ENCODE data around the gene PRMT5.

PRMT5 gene

DNA sequence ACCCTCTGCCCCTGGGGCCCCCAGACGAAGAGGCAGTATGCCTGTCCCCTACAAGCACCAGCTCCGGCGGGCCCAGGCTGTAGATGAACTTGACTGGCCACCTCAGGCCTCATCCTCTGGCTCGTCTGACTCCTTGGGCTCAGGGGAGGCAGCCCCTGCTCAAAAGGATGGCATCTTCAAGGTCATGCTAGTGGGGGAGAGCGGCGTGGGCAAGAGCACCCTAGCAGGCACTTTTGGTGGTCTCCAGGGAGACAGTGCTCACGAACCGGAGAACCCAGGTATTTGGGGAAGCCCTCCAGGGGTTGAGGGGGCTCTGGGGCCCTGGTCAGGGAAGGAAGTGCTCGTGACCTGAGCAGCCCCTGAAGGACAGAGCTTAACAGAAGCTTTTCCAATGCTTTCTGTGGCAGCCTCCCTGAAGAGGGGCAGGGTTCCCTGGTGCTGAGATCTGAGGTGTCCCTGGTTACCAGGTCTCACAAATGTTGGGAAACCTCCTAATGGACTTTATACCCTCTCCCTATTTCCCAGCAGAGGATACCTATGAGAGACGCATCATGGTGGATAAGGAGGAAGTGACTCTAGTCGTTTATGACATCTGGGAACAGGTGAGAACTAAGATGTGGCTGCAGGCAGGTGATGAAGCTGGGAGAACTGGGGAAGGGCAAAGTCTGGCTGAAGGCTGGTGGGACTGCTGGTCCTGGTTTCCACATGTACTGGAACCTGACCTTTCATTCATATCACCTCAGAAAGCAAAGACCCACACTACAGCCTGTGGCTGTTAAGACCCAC lies 44.2 kb downstream of the PRMT5 start:
- POLR2A ChIA-PET, result interaction anchor here (0.8 to 3.7 kb wide), 7 partner anchors 9 to 210 kb away, joined by 3 to 37 read pairs (median 4); partner anchors contain the start of genes ACIN1, C14orf119, LRP10 and OXA1L
- DNase-seq (ENCODE audit: extremely low spot score), result no peak
- TF ChIP-seq HDGF (IDR thresholded peaks at IDR 0.05; ENCODE audit: borderline replicate concordance) (no peak), SUZ12 (IDR thresholded peaks at IDR 0.05) (no peak), L3MBTL2 (conservative IDR thresholded peaks at IDR 0.05) (no peak), TARDBP (IDR thresholded peaks at IDR 0.05) (no peak), ZNF384 (IDR thresholded peaks at IDR 0.05) (no peak), BHLHE40 (IDR thresholded peaks at IDR 0.05; ENCODE audit: borderline replicate concordance) (no peak), ARNT (IDR thresholded peaks at IDR 0.05) (no peak), ELF4 (IDR thresholded peaks at IDR 0.05) (no peak), FOXA1 (IDR thresholded peaks at IDR 0.05) (no peak), NFRKB (IDR thresholded peaks at IDR 0.05) (no peak), LEF1 (IDR thresholded peaks at IDR 0.05; ENCODE audit: borderline replicate concordance) (no peak), CTBP1 (IDR thresholded peaks at IDR 0.05; ENCODE audit: borderline replicate concordance) (no peak), SP1 (IDR thresholded peaks at IDR 0.05) (no peak), FOXK2 (IDR thresholded peaks at IDR 0.05) (no peak), FOXM1 (IDR thresholded peaks at IDR 0.05; ENCODE audit: borderline replicate concordance) (no peak)
- TF ChIP-seq, protein P1, sequence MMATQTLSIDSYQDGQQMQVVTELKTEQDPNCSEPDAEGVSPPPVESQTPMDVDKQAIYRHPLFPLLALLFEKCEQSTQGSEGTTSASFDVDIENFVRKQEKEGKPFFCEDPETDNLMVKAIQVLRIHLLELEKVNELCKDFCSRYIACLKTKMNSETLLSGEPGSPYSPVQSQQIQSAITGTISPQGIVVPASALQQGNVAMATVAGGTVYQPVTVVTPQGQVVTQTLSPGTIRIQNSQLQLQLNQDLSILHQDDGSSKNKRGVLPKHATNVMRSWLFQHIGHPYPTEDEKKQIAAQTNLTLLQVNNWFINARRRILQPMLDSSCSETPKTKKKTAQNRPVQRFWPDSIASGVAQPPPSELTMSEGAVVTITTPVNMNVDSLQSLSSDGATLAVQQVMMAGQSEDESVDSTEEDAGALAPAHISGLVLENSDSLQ (IDR thresholded peaks at IDR 0.05), result no peak
- CTCF ChIA-PET, result interaction anchor here (1.0 to 3.3 kb wide), 3 partner anchors 12 to 16 kb away, joined by 4 to 30 read pairs (median 11); partner anchors contain the start of gene LRP10

DNA sequence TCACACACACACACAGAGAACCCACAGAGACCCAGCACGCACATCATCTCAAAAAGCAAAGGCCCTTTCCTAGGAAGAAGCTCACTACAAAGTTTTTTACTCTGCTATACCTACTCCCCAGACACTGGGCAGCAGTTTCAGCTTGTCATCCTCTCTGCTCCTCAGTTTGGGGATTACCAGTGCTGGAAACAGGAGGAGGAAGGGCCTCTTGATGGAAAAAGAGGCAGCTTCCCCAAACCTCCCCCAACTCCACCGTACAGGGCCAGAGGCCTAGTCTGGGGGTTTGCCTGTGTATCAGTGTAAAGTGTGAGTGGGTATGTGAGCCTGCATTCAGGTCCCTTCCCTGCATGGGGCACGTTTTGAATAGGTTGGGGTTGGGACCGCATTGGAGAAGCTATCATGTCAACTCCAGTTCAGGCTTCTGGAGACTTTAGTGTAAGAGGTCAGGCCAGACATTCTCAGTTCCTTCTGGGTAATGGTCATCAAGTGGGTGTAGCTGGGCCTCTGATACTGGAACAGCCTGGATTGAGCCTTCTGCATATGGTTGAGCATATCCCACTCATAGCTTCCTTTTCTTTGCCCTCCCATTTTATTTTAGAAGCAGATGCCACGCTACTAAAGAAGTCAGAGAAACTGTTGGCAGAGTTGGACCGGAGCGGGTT lies 45.0 kb downstream of the PRMT5 start:
- TF ChIP-seq, protein P1 (IDR thresholded peaks at IDR 0.05), result no peak
- no peak for TF ChIP-seq NFRKB (IDR thresholded peaks at IDR 0.05)
- no peak for TF ChIP-seq CTBP1 (IDR thresholded peaks at IDR 0.05; ENCODE audit: borderline replicate concordance)
- TF ChIP-seq TARDBP (IDR thresholded peaks at IDR 0.05), result no peak
- TF ChIP-seq LEF1 (IDR thresholded peaks at IDR 0.05; ENCODE audit: borderline replicate concordance), result no peak
- no peak for TF ChIP-seq FOXK2 (IDR thresholded peaks at IDR 0.05)
- no peak for TF ChIP-seq FOXA1 (IDR thresholded peaks at IDR 0.05)
- no peak for TF ChIP-seq ZNF384 (IDR thresholded peaks at IDR 0.05)
- no peak for TF ChIP-seq BHLHE40 (IDR thresholded peaks at IDR 0.05; ENCODE audit: borderline replicate concordance)
- TF ChIP-seq SUZ12 (IDR thresholded peaks at IDR 0.05), result no peak
- TF ChIP-seq FOXM1 (IDR thresholded peaks at IDR 0.05; ENCODE audit: borderline replicate concordance), result no peak
- no peak for TF ChIP-seq HDGF (IDR thresholded peaks at IDR 0.05; ENCODE audit: borderline replicate concordance)
- no peak for TF ChIP-seq ELF4 (IDR thresholded peaks at IDR 0.05)
- no peak for TF ChIP-seq SP1 (IDR thresholded peaks at IDR 0.05)
- TF ChIP-seq L3MBTL2 (conservative IDR thresholded peaks at IDR 0.05), result no peak
- no peak for TF ChIP-seq ARNT (IDR thresholded peaks at IDR 0.05)
- ChIA-PET CTCF (interaction anchor here (0.7 to 3.3 kb wide), 3 partner anchors 12 to 235 kb away, joined by 3 to 30 read pairs (median 4); partner anchors contain the start of genes CEBPE and LRP10), POLR2A (interaction anchor here (0.8 to 3.7 kb wide), 4 partner anchors 9 to 211 kb away, joined by 3 to 37 read pairs (median 4); partner anchors contain the start of genes ACIN1, C14orf119 and LRP10)
- DNase-seq (ENCODE audit: extremely low spot score), result no peak

DNA sequence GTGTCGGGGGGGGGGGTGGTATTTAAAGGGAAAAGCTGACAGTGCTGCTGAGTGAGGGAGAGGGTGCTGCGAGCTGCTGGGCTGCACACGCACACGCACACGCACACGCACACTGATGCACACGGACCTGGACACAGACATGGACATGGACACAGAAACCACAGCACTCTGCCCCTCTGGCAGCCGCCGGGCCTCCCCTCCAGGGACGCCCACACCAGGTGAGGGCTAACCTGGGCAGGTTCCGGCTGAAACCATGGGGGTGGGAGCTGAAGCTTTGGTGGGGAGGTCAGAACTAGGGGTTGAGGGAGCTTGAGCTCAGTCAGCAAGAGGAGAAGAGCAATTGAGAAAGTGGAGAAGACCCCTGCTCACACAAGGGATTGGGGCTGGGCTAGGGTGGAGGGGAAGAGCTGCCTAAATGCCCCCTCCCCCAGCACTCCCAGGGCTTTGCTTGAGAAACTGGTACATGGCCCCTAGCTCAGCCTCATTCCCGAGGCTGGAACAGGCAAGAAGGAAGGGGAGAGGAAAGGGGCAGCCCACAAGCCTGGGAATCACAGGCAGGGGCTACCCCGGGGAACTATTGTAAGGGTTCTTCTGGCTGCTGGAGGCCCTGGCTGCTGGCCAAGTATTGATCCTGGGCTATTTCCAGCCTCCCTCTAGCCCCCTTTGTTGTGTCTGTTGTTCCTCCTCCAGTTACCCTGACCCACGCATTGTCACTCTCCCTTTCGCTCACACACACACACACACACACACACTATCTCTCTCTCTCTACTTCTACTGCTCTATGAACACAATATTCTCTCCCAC lies 45.8 kb downstream of the PRMT5 start, which contains the start of gene REM2:
Gene REM2, plus strand, starts transcription at position 50 of the 804 bp plus-strand sequence. Its CDS starts 66 bp downstream, at position 116.
- TF ChIP-seq ZNF384 (IDR thresholded peaks at IDR 0.05), result no peak
- TF ChIP-seq, protein P1 (IDR thresholded peaks at IDR 0.05), result no peak
- no peak for TF ChIP-seq FOXK2 (IDR thresholded peaks at IDR 0.05)
- TF ChIP-seq L3MBTL2 (conservative IDR thresholded peaks at IDR 0.05), result no peak
- no peak for TF ChIP-seq FOXM1 (IDR thresholded peaks at IDR 0.05; ENCODE audit: borderline replicate concordance)
- no peak for TF ChIP-seq TARDBP (IDR thresholded peaks at IDR 0.05)
- TF ChIP-seq SP1 (IDR thresholded peaks at IDR 0.05), result no peak
- TF ChIP-seq SUZ12 (IDR thresholded peaks at IDR 0.05), result no peak
- no peak for TF ChIP-seq LEF1 (IDR thresholded peaks at IDR 0.05; ENCODE audit: borderline replicate concordance)
- TF ChIP-seq ARNT (IDR thresholded peaks at IDR 0.05), result no peak
- no peak for TF ChIP-seq FOXA1 (IDR thresholded peaks at IDR 0.05)
- TF ChIP-seq CTBP1 (IDR thresholded peaks at IDR 0.05; ENCODE audit: borderline replicate concordance), result no peak
- no peak for TF ChIP-seq BHLHE40 (IDR thresholded peaks at IDR 0.05; ENCODE audit: borderline replicate concordance)
- no peak for TF ChIP-seq HDGF (IDR thresholded peaks at IDR 0.05; ENCODE audit: borderline replicate concordance)
- no peak for TF ChIP-seq NFRKB (IDR thresholded peaks at IDR 0.05)
- no peak for TF ChIP-seq ELF4 (IDR thresholded peaks at IDR 0.05)
- CTCF ChIA-PET, result interaction anchor here (0.7 to 3.3 kb wide), 5 partner anchors 11 to 327 kb away, joined by 3 to 30 read pairs (median 4); partner anchors contain the start of genes CEBPE and LRP10
- no peak for DNase-seq (ENCODE audit: extremely low spot score)
- POLR2A ChIA-PET, result interaction anchor here (0.8 to 3.7 kb wide), 4 partner anchors 10 to 212 kb away, joined by 3 to 37 read pairs (median 6); partner anchors contain the start of genes ACIN1, C14orf119 and LRP10

DNA sequence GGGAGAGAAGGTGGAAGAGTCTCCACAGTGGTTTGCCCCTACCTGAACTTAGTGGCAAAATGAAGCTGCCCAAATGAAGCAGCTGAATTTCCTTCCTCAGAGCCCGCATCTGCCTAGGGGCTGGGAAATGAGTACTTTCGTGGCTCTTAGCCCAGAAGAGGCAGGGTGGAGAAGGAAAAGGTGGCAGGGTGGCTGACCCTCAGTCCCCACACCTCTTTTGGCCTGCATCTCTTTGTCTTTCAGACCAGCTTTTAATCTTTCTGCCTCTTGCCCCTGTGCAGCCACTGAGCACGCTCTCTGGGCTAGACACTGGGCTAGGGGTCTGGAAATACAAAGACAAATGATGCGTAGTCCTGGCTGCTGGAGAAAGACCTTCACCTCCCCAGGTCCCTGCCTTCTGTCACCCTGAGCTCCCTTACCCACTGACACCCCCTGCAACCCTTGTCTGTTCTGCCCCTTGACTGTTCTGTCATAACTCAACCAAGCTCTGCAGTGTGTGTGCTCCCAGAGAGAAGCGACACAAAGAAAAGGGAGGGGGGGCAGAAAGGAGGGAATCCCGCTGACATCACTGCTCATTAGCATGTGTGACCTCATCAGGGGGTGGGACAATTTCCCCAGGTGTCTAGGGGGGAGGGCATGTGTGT lies 46.5 kb downstream of the PRMT5 start:
- no peak for TF ChIP-seq ELF4 (IDR thresholded peaks at IDR 0.05)
- TF ChIP-seq FOXA1 (IDR thresholded peaks at IDR 0.05), result no peak
- TF ChIP-seq FOXK2 (IDR thresholded peaks at IDR 0.05), result no peak
- peak; percentile 38 for DNase-seq (ENCODE audit: extremely low spot score)
- ChIA-PET POLR2A (interaction anchor here (0.8 to 2.1 kb wide), 3 partner anchors 9 to 212 kb away, joined by 3 to 9 read pairs (median 4); partner anchors contain the start of genes ACIN1 and C14orf119), CTCF (interaction anchor here (0.6 to 3.3 kb wide), 5 partner anchors 10 to 326 kb away, joined by 3 to 30 read pairs (median 4); partner anchors contain the start of gene LRP10)

All from HEK293T (cell line).